HG02840 (cell line): ENCODE measurements around the gene ZMYND19.
A peak's percentile ranks its signal among the peaks of the same experiment; 100 is the strongest.
"Not testable (repeated sequence)": the region's sequence is repeated elsewhere in the genome, so short reads cannot be mapped to it uniquely, and the experiment has no call there.

Experiments used
- ATAC-seq: cut with Tn5 transposase; IDR thresholded peaks from one replicate; pipeline ENCODE4 v1.9.1; 2021; ENCODE audit warnings: mild to moderate bottlenecking, moderate library complexity, moderate number of reproducible peaks; ENCODE audit not compliant: unreplicated experiment, low FRiP score

ZMYND19 gene

GRCh38 chr9:137614631-137615386 is 24.5 kb upstream of the ZMYND19 start:
- no peak for ATAC-seq

GRCh38 chr9:137613738-137614523 is 23.6 kb upstream of the ZMYND19 start:
- no peak for ATAC-seq

GRCh38 chr9:137613259-137613658 is 22.9 kb upstream of the ZMYND19 start:
- no peak for ATAC-seq

- ATAC-seq = no peak
These were observed 22.4 kb upstream of the ZMYND19 start for GRCh38 chr9:137612741-137613142.

- no peak for ATAC-seq
These were observed 21.6 kb upstream of the ZMYND19 start for GRCh38 chr9:137611623-137612609.

GRCh38 chr9:137610944-137611343 is 20.6 kb upstream of the ZMYND19 start:
- ATAC-seq = no peak

GRCh38 chr9:137607141-137607857 is 17.0 kb upstream of the ZMYND19 start:
- no peak for ATAC-seq

GRCh38 chr9:137606734-137607138 is 16.4 kb upstream of the ZMYND19 start:
- no peak for ATAC-seq

GRCh38 chr9:137606005-137606621 is 15.8 kb upstream of the ZMYND19 start:
- peak; percentile 8 for ATAC-seq

- ATAC-seq = peak; percentile 63
These were observed 15.1 kb upstream of the ZMYND19 start, which contains the start of gene ARRDC1 for GRCh38 chr9:137605121-137606004. Gene ARRDC1, plus strand, starts transcription at chr9:137605686. Its CDS starts 32 bp downstream, at chr9:137605718.

GRCh38 chr9:137604345-137605086 is 14.2 kb upstream of the ZMYND19 start:
- ATAC-seq = peak; percentile 2

- no peak for ATAC-seq
These were observed 13.6 kb upstream of the ZMYND19 start for GRCh38 chr9:137603879-137604278.

- ATAC-seq = no peak
These were observed 12.3 kb upstream of the ZMYND19 start for GRCh38 chr9:137602661-137603060.

GRCh38 chr9:137598943-137599342 is 8.6 kb upstream of the ZMYND19 start:
- no peak for ATAC-seq

GRCh38 chr9:137596577-137596976 is 6.3 kb upstream of the ZMYND19 start:
- ATAC-seq = not testable (repeated sequence)

- no peak for ATAC-seq
These were observed 2.9 kb upstream of the ZMYND19 start for GRCh38 chr9:137593176-137593575.

- ATAC-seq = no peak
These were observed 2.5 kb upstream of the ZMYND19 start for GRCh38 chr9:137592767-137593166.

- ATAC-seq = no peak
These were observed 216 bp downstream of the ZMYND19 start for GRCh38 chr9:137590123-137590468.
